Liver (tissue), 9 donors: ENCODE data around the gene TRIO. TPM values are rescaled to one million over a fixed set of nuclear protein-coding genes. Genes with fewer than 3 reads are reported as not detected.

Experiments used
- DNase-seq: peaks from one replicate; pipeline ENCODE4 v3.0.0-alpha.2; 2017; ENCODE audit warnings: low spot score
- H3K27ac ChIP-seq, 2 donors: one replicate each; pipeline ENCODE4 v1.7.0; 2013; ENCODE audit warnings: inconsistent platforms in 2 of 2, low read length in 2 of 2, control low read depth in 1 of 2, low read depth in 1 of 2, mild to moderate bottlenecking in 1 of 2
- H3K27me3 ChIP-seq, 4 donors: one replicate each; pipeline versions ENCODE4 v1.6.1 to v1.7.0; 2013; ENCODE audit warnings: low read length in 3 of 4, inconsistent platforms in 1 of 4, mild to moderate bottlenecking in 1 of 4, moderate library complexity in 1 of 4; ENCODE audit not compliant: control insufficient read depth in 4 of 4, insufficient read depth in 4 of 4
- H3K36me3 ChIP-seq, 4 donors: one replicate each; pipeline versions ENCODE4 v1.6.1 to v1.7.0; 2013; ENCODE audit warnings: low read length in 3 of 4, mild to moderate bottlenecking in 3 of 4, low read depth in 1 of 4, moderate library complexity in 1 of 4; ENCODE audit not compliant: control insufficient read depth in 4 of 4, insufficient read depth in 3 of 4
- H3K4me1 ChIP-seq, 4 donors: one replicate each; pipeline versions ENCODE4 v1.6.1 to v1.7.0; 2013; ENCODE audit warnings: low read length in 3 of 4, mild to moderate bottlenecking in 3 of 4, moderate library complexity in 1 of 4; ENCODE audit not compliant: control insufficient read depth in 4 of 4, insufficient read depth in 4 of 4
- H3K4me3 ChIP-seq, 3 donors: one replicate each; pipeline versions ENCODE4 v1.6.1 to v1.7.0; 2013; ENCODE audit warnings: low read length in 3 of 3, control low read depth in 1 of 3, low read depth in 1 of 3, mild to moderate bottlenecking in 1 of 3
- H3K9ac ChIP-seq, 2 donors: one replicate each; pipeline ENCODE4 v1.7.0; 2013; ENCODE audit warnings: low read length in 2 of 2, mild to moderate bottlenecking in 2 of 2, moderate library complexity in 2 of 2, control low read depth in 1 of 2, low read depth in 1 of 2
- H3K9me3 ChIP-seq, 4 donors: one replicate each; pipeline versions ENCODE4 v1.6.1 to v1.7.0; 2013; ENCODE audit warnings: low read length in 3 of 4; ENCODE audit not compliant: control insufficient read depth in 4 of 4
- EGR1 ChIP-seq, 2 donors: IDR thresholded peaks; 2 replicates each; pipeline ENCODE4 v1.6.1; 2016 to 2018; ENCODE audit warnings: antibody characterized with exemption in 2 of 2, low read depth in 2 of 2
- FOXA1 ChIP-seq: IDR thresholded peaks from 2 replicates; pipeline ENCODE4 v1.6.1; 2016; ENCODE audit warnings: antibody characterized with exemption
- FOXA2 ChIP-seq: IDR thresholded peaks from 2 replicates; pipeline ENCODE4 v1.6.1; 2016; ENCODE audit warnings: antibody characterized with exemption
- GABPA ChIP-seq, 2 donors: IDR thresholded peaks in 1 of 2; conservative IDR thresholded peaks in 1 of 2; 2 replicates each; pipeline ENCODE4 v1.6.1; 2016; ENCODE audit warnings: antibody characterized with exemption in 2 of 2, mild to moderate bottlenecking in 1 of 2, moderate library complexity in 1 of 2
- HNF4A ChIP-seq, 2 donors: conservative IDR thresholded peaks; 2 replicates each; pipeline ENCODE4 v1.6.1; 2016; ENCODE audit warnings: antibody characterized with exemption in 2 of 2, mild to moderate bottlenecking in 2 of 2
- HNF4G ChIP-seq: IDR thresholded peaks from 2 replicates; pipeline ENCODE4 v1.6.1; 2016; ENCODE audit warnings: antibody characterized with exemption
- JUND ChIP-seq, 2 donors: IDR thresholded peaks; 2 replicates each; pipeline ENCODE4 v1.6.1; 2016; ENCODE audit warnings: antibody characterized with exemption in 2 of 2
- NR2F2 ChIP-seq: IDR thresholded peaks from 2 replicates; pipeline ENCODE4 v1.6.1; 2016; ENCODE audit warnings: antibody characterized with exemption
- RAD21 ChIP-seq, 2 donors: IDR thresholded peaks; 2 replicates each; pipeline ENCODE4 v1.6.1; 2016; ENCODE audit warnings: antibody characterized with exemption in 2 of 2, mild to moderate bottlenecking in 2 of 2
- RXRA ChIP-seq, 2 donors: IDR thresholded peaks; 2 replicates each; pipeline ENCODE4 v1.6.1; 2017 to 2018; ENCODE audit warnings: antibody characterized with exemption in 2 of 2, mild to moderate bottlenecking in 1 of 2
- SP1 ChIP-seq: IDR thresholded peaks from 2 replicates; pipeline ENCODE4 v1.6.1; 2018; ENCODE audit warnings: antibody characterized with exemption, mild to moderate bottlenecking
- TAF1 ChIP-seq: conservative IDR thresholded peaks from 2 replicates; pipeline ENCODE4 v1.6.1; 2016; ENCODE audit warnings: antibody characterized with exemption, mild to moderate bottlenecking
- YY1 ChIP-seq: IDR thresholded peaks from 2 replicates; pipeline ENCODE4 v1.6.1; 2016; ENCODE audit warnings: antibody characterized with exemption, mild to moderate bottlenecking
- WGBS: extraction: QIAGEN DNeasy Blood & Tissue Kit; methylation state at CpG from one replicate; pipeline ENCODE4 v1.1.7; 2013; 5-methylcytosine and 5-hydroxymethylcytosine counted together
- polyA plus RNA-seq, 2 donors: library from polyadenylated mRNA; stranded (reverse) in 1 of 2; unstranded in 1 of 2; fragments of 200-250 nt in 1 of 2; fragments of >200 nt in 1 of 2; fragmentation: Nextera tagmentation in 1 of 2; extraction: Ambion mirVana in 1 of 2; gene quantifications; one replicate each; pipeline versions ENCODE4 v1.2.1 to v1.2.3, GENCODE V29; 2013 to 2015
- total RNA-seq, 2 donors: library from RNA; depleted of rRNA; stranded (reverse); fragments of >200 nt; gene quantifications; one replicate each; pipeline ENCODE4 v1.2.3, GENCODE V29; 2014
- TF ChIP-seq, protein P1 (sequence below): IDR thresholded peaks from 2 replicates; pipeline ENCODE4 v1.6.1; 2016; ENCODE audit warnings: antibody characterized with exemption, mild to moderate bottlenecking
- TF ChIP-seq, protein P2 (sequence below): IDR thresholded peaks from 2 replicates; pipeline ENCODE4 v1.6.1; 2016; ENCODE audit warnings: antibody characterized with exemption
- TF ChIP-seq, protein P3 (sequence below): IDR thresholded peaks from 2 replicates; pipeline ENCODE4 v1.6.1; 2016; ENCODE audit warnings: antibody characterized with exemption
- TF ChIP-seq, protein P4 (sequence below): fragments of 150-350 bp; IDR thresholded peaks from 2 replicates; pipeline ENCODE4 v1.5.1; 2017; ENCODE audit warnings: improper control_type of control experiment, low read depth, low read length; ENCODE audit not compliant: missing input control
- TF ChIP-seq, protein P5 (sequence below): IDR thresholded peaks from 2 replicates; pipeline ENCODE4 v1.6.1; 2016; ENCODE audit warnings: antibody characterized with exemption
- donor health status: healthy.
- donor health status: healthy.
- donor health status: healthy.
- donor health status: healthy.
- donor health status: healthy.

TRIO gene
- total and polyA plus RNA-seq, 4 donors: 8.5 to 86.2 (median 16.0) TPM

DNA sequence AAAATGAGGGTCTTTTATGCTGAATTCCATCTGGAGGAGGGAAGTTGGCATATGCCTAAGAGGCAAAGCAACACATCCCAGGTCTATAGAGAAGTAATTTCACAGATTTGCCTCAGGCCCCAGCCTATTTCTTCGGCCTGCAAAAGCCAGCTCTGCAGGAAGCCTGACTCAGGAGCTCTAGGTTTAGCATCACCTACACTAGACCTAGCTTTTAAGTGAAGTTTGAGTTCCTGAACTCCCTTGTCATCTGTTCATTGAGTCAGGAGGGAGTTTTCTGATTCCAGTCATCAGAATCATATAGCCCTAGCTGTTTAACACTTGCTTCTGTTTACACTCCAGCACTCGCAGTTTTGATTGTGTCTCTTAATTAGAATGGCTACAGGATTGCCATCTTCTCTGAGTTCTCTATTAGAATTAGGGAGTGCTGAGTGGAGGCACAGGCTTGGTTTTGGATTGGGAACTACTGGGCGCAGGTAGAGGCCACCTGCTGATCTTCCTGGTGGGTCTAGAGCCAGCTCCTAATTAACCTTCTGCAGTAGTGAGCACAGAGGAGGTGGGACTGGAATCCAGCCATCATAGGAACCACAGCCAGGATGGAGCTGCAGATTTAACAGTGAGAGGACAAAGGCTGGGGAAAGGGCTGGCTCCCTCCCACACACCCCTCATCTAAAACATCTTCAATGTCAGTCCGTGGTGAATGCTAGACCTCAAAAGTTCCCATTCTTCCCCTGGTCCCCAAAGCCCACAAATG is 179.5 kb downstream of the TRIO start (continued):
- TF ChIP-seq, protein P1, sequence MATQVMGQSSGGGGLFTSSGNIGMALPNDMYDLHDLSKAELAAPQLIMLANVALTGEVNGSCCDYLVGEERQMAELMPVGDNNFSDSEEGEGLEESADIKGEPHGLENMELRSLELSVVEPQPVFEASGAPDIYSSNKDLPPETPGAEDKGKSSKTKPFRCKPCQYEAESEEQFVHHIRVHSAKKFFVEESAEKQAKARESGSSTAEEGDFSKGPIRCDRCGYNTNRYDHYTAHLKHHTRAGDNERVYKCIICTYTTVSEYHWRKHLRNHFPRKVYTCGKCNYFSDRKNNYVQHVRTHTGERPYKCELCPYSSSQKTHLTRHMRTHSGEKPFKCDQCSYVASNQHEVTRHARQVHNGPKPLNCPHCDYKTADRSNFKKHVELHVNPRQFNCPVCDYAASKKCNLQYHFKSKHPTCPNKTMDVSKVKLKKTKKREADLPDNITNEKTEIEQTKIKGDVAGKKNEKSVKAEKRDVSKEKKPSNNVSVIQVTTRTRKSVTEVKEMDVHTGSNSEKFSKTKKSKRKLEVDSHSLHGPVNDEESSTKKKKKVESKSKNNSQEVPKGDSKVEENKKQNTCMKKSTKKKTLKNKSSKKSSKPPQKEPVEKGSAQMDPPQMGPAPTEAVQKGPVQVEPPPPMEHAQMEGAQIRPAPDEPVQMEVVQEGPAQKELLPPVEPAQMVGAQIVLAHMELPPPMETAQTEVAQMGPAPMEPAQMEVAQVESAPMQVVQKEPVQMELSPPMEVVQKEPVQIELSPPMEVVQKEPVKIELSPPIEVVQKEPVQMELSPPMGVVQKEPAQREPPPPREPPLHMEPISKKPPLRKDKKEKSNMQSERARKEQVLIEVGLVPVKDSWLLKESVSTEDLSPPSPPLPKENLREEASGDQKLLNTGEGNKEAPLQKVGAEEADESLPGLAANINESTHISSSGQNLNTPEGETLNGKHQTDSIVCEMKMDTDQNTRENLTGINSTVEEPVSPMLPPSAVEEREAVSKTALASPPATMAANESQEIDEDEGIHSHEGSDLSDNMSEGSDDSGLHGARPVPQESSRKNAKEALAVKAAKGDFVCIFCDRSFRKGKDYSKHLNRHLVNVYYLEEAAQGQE: no peak
- TF ChIP-seq RAD21 (IDR thresholded peaks at IDR 0.05) (no peak), FOXA1 (no peak), HNF4A (conservative IDR thresholded peaks at IDR 0.05) (no peak)
- TF ChIP-seq, protein P2, sequence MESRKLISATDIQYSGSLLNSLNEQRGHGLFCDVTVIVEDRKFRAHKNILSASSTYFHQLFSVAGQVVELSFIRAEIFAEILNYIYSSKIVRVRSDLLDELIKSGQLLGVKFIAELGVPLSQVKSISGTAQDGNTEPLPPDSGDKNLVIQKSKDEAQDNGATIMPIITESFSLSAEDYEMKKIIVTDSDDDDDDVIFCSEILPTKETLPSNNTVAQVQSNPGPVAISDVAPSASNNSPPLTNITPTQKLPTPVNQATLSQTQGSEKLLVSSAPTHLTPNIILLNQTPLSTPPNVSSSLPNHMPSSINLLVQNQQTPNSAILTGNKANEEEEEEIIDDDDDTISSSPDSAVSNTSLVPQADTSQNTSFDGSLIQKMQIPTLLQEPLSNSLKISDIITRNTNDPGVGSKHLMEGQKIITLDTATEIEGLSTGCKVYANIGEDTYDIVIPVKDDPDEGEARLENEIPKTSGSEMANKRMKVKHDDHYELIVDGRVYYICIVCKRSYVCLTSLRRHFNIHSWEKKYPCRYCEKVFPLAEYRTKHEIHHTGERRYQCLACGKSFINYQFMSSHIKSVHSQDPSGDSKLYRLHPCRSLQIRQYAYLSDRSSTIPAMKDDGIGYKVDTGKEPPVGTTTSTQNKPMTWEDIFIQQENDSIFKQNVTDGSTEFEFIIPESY: no peak

DNA sequence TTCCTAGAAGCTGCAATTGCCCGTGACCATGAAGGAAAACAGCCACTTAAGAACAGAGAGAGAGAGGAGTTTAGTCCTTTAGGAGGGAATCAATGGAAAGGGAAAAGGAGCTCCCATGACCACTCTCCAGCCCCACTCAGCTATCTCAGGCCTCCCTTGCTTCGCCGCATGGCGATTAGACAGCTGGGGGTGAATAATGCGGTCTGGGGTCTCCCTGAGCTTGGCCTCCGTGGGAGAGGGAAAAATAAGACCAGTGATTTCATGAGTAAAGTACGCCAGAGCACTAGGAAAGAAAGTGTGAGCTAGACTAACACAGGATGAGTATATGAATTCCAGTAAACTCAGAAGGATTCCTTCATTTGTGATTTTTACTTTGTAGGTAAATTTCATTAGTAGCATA is 180.3 kb downstream of the TRIO start:
- peaks cover 0 to 15% (median 4%) of the 10 kb centered on the region in 4 donors for H3K36me3 ChIP-seq
- H3K27me3 ChIP-seq: no peaks in the 10 kb centered on the region
- no peak for TF ChIP-seq SP1
- TF ChIP-seq, protein P1: no peak
- TF ChIP-seq RAD21 (IDR thresholded peaks at IDR 0.05): no peak
- TF ChIP-seq JUND (IDR thresholded peaks at IDR 0.05): no peak
- no peak for TF ChIP-seq FOXA1
- no peak for TF ChIP-seq HNF4G
- TF ChIP-seq, protein P2: no peak
- no peak for TF ChIP-seq GABPA (IDR thresholded peaks at IDR 0.05 in 1 of 2, conservative IDR thresholded peaks at IDR 0.05 in 1 of 2)
- TF ChIP-seq TAF1: no peak
- TF ChIP-seq FOXA2: no peak
- TF ChIP-seq RXRA (IDR thresholded peaks at IDR 0.05): no peak
- TF ChIP-seq YY1: no peak
- TF ChIP-seq, protein P3, sequence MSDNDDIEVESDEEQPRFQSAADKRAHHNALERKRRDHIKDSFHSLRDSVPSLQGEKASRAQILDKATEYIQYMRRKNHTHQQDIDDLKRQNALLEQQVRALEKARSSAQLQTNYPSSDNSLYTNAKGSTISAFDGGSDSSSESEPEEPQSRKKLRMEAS: no peak
- TF ChIP-seq, protein P4, sequence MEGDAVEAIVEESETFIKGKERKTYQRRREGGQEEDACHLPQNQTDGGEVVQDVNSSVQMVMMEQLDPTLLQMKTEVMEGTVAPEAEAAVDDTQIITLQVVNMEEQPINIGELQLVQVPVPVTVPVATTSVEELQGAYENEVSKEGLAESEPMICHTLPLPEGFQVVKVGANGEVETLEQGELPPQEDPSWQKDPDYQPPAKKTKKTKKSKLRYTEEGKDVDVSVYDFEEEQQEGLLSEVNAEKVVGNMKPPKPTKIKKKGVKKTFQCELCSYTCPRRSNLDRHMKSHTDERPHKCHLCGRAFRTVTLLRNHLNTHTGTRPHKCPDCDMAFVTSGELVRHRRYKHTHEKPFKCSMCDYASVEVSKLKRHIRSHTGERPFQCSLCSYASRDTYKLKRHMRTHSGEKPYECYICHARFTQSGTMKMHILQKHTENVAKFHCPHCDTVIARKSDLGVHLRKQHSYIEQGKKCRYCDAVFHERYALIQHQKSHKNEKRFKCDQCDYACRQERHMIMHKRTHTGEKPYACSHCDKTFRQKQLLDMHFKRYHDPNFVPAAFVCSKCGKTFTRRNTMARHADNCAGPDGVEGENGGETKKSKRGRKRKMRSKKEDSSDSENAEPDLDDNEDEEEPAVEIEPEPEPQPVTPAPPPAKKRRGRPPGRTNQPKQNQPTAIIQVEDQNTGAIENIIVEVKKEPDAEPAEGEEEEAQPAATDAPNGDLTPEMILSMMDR: no peak
- TF ChIP-seq, protein P5, sequence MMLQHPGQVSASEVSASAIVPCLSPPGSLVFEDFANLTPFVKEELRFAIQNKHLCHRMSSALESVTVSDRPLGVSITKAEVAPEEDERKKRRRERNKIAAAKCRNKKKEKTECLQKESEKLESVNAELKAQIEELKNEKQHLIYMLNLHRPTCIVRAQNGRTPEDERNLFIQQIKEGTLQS: no peak
- no peak for TF ChIP-seq EGR1 (IDR thresholded peaks at IDR 0.05; ENCODE audit: low read depth in 2 of 2)
- no peak for TF ChIP-seq NR2F2
- no peak for TF ChIP-seq HNF4A (conservative IDR thresholded peaks at IDR 0.05)
- 97% methylated on average over 7 of the region's 7 CpGs for WGBS
- DNase-seq: no peak
- H3K9ac ChIP-seq: no peak overlapping the region
- H3K4me3 ChIP-seq: no peak overlapping the region
- no peaks in the 10 kb centered on the region for H3K9me3 ChIP-seq
- no peaks in the 10 kb centered on the region for H3K4me1 ChIP-seq
- no peak overlapping the region for H3K27ac ChIP-seq
